ENCODE data around the gene MXD1. TPM values are rescaled to one million over a fixed set of nuclear protein-coding genes. Genes with fewer than 3 reads are reported as not detected.

MXD1 gene
- total and polyA plus RNA-seq, 9 of the 15 experiments (the other 6 are each of a cell fraction or from before 2014, with no cell fraction given): 6.7 to 35.9 (median 11.0) TPM

GRCh38 chr2:69933839-69934613 lies 19.1 kb downstream of the MXD1 start (continued):
- TF ChIP-seq ZZZ3 (IDR thresholded peaks at IDR 0.05) (no peak), ARNT (IDR thresholded peaks at IDR 0.05) (peak in 1 of 2 experiments; percentile 74; a peak in 2 of 4 replicates), E2F6 (IDR thresholded peaks at IDR 0.05; ENCODE audit: borderline replicate concordance in 1 of 2, extremely low read depth in 1 of 2, insufficient read depth in 1 of 2, insufficient read length in 1 of 2, low read depth in 1 of 2, low read length in 1 of 2, poor library complexity in 1 of 2, severe bottlenecking in 1 of 2) (no peak), HMBOX1 (IDR thresholded peaks at IDR 0.05) (no peak), SRSF1 (IDR thresholded peaks at IDR 0.05; ENCODE audit: low read depth, low read length) (no peak), MLLT1 (IDR thresholded peaks at IDR 0.05) (0 out of 4 replicates have a peak, but pooled peaks of 1 of the 2 experiments have one; percentile 53), MYC (IDR thresholded peaks at IDR 0.05; ENCODE audit: low read depth, low read length) (peak; percentile 52; the same call in 1 of the 2 replicates), MYC (CRISPR knock-in tag; IDR thresholded peaks at IDR 0.05; ENCODE audit: borderline replicate concordance, low read depth) (no peak), RBM22 (IDR thresholded peaks at IDR 0.05; ENCODE audit: low read depth, low read length, poor library complexity, severe bottlenecking) (no peak), TAF7 (tag; IDR thresholded peaks at IDR 0.05) (peak; percentile 53; the same call in 1 of the 2 replicates), NCOA1 (IDR thresholded peaks at IDR 0.05; ENCODE audit: low read depth) (peak; percentile 50; the same call in 1 of the 2 replicates), CHD1 (IDR thresholded peaks at IDR 0.05; ENCODE audit: low read length) (no peak), MTA3 (IDR thresholded peaks at IDR 0.05; ENCODE audit: borderline replicate concordance) (no peak), NR2F6 (CRISPR knock-in tag; IDR thresholded peaks at IDR 0.05) (no peak), TARDBP (IDR thresholded peaks at IDR 0.05) (no peak), STAG1 (CRISPR knock-in tag; IDR thresholded peaks at IDR 0.05; ENCODE audit: borderline replicate concordance) (no peak), SRSF9 (IDR thresholded peaks at IDR 0.05; ENCODE audit: borderline replicate concordance, low read depth, low read length) (no peak), RFX1 (IDR thresholded peaks at IDR 0.05) (peak; percentile 56), SMAD2 (IDR thresholded peaks at IDR 0.05; ENCODE audit: low read depth, low read length) (no peak), SP1 (CRISPR knock-in tag; IDR thresholded peaks at IDR 0.05) (no peak), ARID4B (CRISPR knock-in tag; IDR thresholded peaks at IDR 0.05) (no peak)

All from K562 (cell line).